HG03280 (cell line): ENCODE data around the gene PRKG2.
A peak's percentile ranks its signal among the peaks of the same experiment; 100 is the strongest.

Experiments used
- ATAC-seq: cut with Tn5 transposase; IDR thresholded peaks from one replicate; pipeline ENCODE4 v1.9.1; 2021; ENCODE audit warnings: mild to moderate bottlenecking, moderate library complexity; ENCODE audit not compliant: unreplicated experiment

The PRKG2 gene

GRCh38 chr4:81106150-81106549 lies 108.9 kb downstream of the PRKG2 start:
- no peak for ATAC-seq

GRCh38 chr4:81102107-81102506 lies 112.9 kb downstream of the PRKG2 start:
- no peak for ATAC-seq

- ATAC-seq, result no peak
These were observed 118.5 kb downstream of the PRKG2 start for GRCh38 chr4:81096566-81096965.

GRCh38 chr4:81095389-81095788 lies 119.6 kb downstream of the PRKG2 start:
- ATAC-seq, result no peak

GRCh38 chr4:81093720-81094401 lies 121.2 kb downstream of the PRKG2 start:
- ATAC-seq, result no peak

GRCh38 chr4:81085979-81086378 lies 129.0 kb downstream of the PRKG2 start:
- no peak for ATAC-seq

GRCh38 chr4:81085291-81085690 lies 129.7 kb downstream of the PRKG2 start:
- ATAC-seq, result no peak

- no peak for ATAC-seq
These were observed 130.4 kb downstream of the PRKG2 start for GRCh38 chr4:81084634-81085033.

GRCh38 chr4:81084029-81084428 lies 131.0 kb downstream of the PRKG2 start:
- ATAC-seq, result no peak

- ATAC-seq, result no peak
These were observed 133.9 kb downstream of the PRKG2 start for GRCh38 chr4:81081156-81081555.

GRCh38 chr4:81071013-81071412 lies 144.0 kb downstream of the PRKG2 start:
- ATAC-seq, result no peak

- peak; percentile 98 for ATAC-seq
These were observed 145.2 kb downstream of the PRKG2 start for GRCh38 chr4:81069706-81070331.

GRCh38 chr4:81065446-81065845 lies 149.6 kb downstream of the PRKG2 start:
- no peak for ATAC-seq

- no peak for ATAC-seq
These were observed 153.0 kb downstream of the PRKG2 start for GRCh38 chr4:81062001-81062400.

- ATAC-seq, result no peak
These were observed 153.7 kb downstream of the PRKG2 start for GRCh38 chr4:81061344-81061730.

- no peak for ATAC-seq
These were observed 154.3 kb downstream of the PRKG2 start for GRCh38 chr4:81060587-81061343.

- no peak for ATAC-seq
These were observed 156.4 kb downstream of the PRKG2 start for GRCh38 chr4:81058621-81059020.

- peak; percentile 96 for ATAC-seq
These were observed 162.6 kb downstream of the PRKG2 start for GRCh38 chr4:81052119-81053068.

GRCh38 chr4:81049907-81050306 lies 165.1 kb downstream of the PRKG2 start:
- ATAC-seq, result no peak

- ATAC-seq, result no peak
These were observed 165.7 kb downstream of the PRKG2 start for GRCh38 chr4:81049330-81049729.
